ENCODE data around the gene PHLPP1. TPM values are rescaled to one million over a fixed set of nuclear protein-coding genes. Genes with fewer than 3 reads are reported as not detected.

The PHLPP1 gene
- total RNA-seq, 1 experiment from 2014 or later = 39.9 TPM

DNA sequence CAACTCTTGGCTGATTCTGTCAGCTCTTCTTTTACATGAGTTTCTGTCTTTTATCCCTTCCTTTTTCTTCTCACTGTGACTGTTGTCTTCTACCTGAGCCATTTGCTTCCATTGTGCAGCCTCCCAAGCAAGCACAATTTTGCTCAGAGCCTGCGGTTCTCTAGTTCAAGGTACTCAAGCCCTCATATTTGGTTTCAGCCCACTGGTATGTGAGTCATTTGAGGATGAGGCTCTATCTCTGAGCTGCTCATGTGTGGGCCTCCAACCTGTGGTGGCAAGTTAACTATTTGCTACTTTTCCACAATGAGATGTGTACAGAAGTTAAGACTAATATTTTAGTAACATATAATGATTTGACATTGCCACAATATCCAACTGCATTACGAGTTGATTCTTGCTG, 183.0 kb downstream of the PHLPP1 start:
- DNase-seq = no peak
- Mint-ChIP-seq H3K9me3 (no peaks in the 10 kb centered on the region), H3K4me3 (no peak overlapping the region), H3K36me3 (ENCODE audit: insufficient read depth in 1 of 3, low read depth in 3 of 3) (peaks cover 40 to 49% (median 43%) of the 10 kb centered on the region in 3 experiments), H3K27me3 (ENCODE audit: low read depth) (no peaks in the 10 kb centered on the region), H3K4me1 (peaks cover 16 to 17% of the 10 kb centered on the region in 2 experiments), H3K27ac (peak overlapping the region in 1 of 3 experiments; percentile 12; a peak in 3 of 7 replicates)
- Histone ChIP-seq H3K79me2 (ENCODE audit: insufficient read depth, low read length) (no peaks in the 10 kb centered on the region), H2AFZ (ENCODE audit: low read length) (no peak overlapping the region), H3K9ac (ENCODE audit: extremely low read depth, insufficient read length, low read length) (no peak overlapping the region), H3K4ac (ENCODE audit: low read depth, low read length) (no peak overlapping the region), H2BK12ac (ENCODE audit: insufficient read length, low read depth, low read length) (no peak overlapping the region), H3K27me3 (ENCODE audit: insufficient read depth, low read length) (no peaks in the 10 kb centered on the region), H3K27ac (ENCODE audit: insufficient read length, low read depth, low read length) (no peak overlapping the region), H2BK15ac (ENCODE audit: low read depth, low read length) (no peak overlapping the region), H4K91ac (ENCODE audit: insufficient read length, low read depth, low read length) (no peak overlapping the region), H3K23me2 (ENCODE audit: insufficient read length, low read depth, low read length, poor library complexity, severe bottlenecking) (no peaks in the 10 kb centered on the region), H2BK20ac (ENCODE audit: low read depth, low read length, poor library complexity, severe bottlenecking) (no peak overlapping the region), H4K5ac (ENCODE audit: insufficient read length, low read depth, low read length) (no peak overlapping the region), H4K20me1 (ENCODE audit: control insufficient read depth, insufficient read depth, insufficient read length) (no peaks in the 10 kb centered on the region), H3K9me3 (ENCODE audit: control insufficient read depth, low read depth, low read length) (no peaks in the 10 kb centered on the region), H2AK5ac (ENCODE audit: insufficient read length, low read length) (no peak overlapping the region), H3K79me1 (ENCODE audit: insufficient read depth, low read depth, low read length, poor library complexity, severe bottlenecking) (peaks cover 3% of the 10 kb centered on the region), H3K4me2 (ENCODE audit: insufficient read depth, insufficient read length, low read length) (no peak overlapping the region), H2BK5ac (ENCODE audit: insufficient read length, low read length) (no peak overlapping the region), H4K8ac (replicated peaks; ENCODE audit: insufficient read length, low read depth, low read length) (no peak overlapping the region), H3T11ph (ENCODE audit: low read length) (no peak overlapping the region), H3K4me1 (ENCODE audit: insufficient read depth, low read length) (peaks cover 4% of the 10 kb centered on the region; the same call in 1 of the 2 replicates), H3K14ac (ENCODE audit: insufficient read depth, low read length) (no peak overlapping the region), H3K23ac (ENCODE audit: insufficient read length, low read depth, low read length) (no peak overlapping the region), H3K56ac (ENCODE audit: insufficient read length, low read depth, low read length) (no peak overlapping the region), H3K18ac (ENCODE audit: insufficient read length, low read depth, low read length) (no peak overlapping the region), H2BK120ac (ENCODE audit: low read depth, low read length, poor library complexity, severe bottlenecking) (no peak overlapping the region)
- no CpG with 5 or more reads among the region's 2 CpGs for WGBS (ENCODE audit: extremely low coverage, insufficient read length, low lambda C conversion rate)
- TF ChIP-seq, protein P1, sequence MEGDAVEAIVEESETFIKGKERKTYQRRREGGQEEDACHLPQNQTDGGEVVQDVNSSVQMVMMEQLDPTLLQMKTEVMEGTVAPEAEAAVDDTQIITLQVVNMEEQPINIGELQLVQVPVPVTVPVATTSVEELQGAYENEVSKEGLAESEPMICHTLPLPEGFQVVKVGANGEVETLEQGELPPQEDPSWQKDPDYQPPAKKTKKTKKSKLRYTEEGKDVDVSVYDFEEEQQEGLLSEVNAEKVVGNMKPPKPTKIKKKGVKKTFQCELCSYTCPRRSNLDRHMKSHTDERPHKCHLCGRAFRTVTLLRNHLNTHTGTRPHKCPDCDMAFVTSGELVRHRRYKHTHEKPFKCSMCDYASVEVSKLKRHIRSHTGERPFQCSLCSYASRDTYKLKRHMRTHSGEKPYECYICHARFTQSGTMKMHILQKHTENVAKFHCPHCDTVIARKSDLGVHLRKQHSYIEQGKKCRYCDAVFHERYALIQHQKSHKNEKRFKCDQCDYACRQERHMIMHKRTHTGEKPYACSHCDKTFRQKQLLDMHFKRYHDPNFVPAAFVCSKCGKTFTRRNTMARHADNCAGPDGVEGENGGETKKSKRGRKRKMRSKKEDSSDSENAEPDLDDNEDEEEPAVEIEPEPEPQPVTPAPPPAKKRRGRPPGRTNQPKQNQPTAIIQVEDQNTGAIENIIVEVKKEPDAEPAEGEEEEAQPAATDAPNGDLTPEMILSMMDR (conservative IDR thresholded peaks at IDR 0.05) = no peak

Measured in H9 (cell line).